GM21737 (cell line): ENCODE data around the gene SLC35F3.

Source experiments
- ATAC-seq: cut with Tn5 transposase; IDR thresholded peaks from one replicate; pipeline ENCODE4 v1.9.1; 2021; ENCODE audit warnings: mild to moderate bottlenecking, moderate library complexity; ENCODE audit not compliant: unreplicated experiment

The SLC35F3 gene

DNA sequence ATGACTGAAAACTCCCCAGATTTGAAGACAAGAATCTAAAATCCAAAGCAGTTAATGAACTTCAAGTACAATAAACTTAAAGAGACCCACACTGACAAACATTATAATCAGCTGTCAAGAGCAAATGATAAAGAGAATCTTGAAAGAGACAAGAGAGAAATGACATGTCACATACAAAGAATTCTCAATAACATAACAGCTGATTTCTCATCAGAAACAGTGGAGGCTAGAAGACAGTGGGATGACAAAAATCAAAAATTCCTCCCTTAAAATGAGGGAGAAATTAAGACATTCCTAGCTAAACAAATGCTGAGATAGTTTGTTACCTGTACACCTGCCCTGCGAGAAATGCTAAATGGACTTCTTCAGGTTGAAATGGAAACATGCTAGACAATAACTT is 432.8 kb downstream of the SLC35F3 start:
- no peak for ATAC-seq

- no peak for ATAC-seq
These were observed 436.1 kb downstream of the SLC35F3 start for GRCh38 chr1:234340528-234340927.

DNA sequence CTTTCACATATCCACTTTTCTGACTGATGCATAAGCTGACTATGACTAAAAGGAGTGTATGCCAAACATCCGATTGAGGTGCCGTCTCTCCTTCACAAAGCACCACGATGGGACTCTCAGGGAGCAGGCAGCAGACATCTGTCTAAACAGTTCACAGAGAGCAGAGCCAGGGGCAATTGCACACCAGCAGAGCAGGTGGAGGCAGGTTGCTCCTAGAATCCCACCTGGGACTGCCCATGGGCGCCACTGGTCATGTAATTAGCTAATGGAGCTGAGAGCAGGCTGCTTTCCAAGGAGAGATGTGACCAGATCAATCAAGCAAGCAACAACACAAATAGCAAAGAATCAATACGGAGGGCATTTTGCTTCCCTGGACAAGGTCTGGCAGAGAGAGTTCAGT is 438.3 kb downstream of the SLC35F3 start:
- ATAC-seq: no peak

- ATAC-seq: no peak
These were observed 440.8 kb downstream of the SLC35F3 start for GRCh38 chr1:234345237-234345636.

DNA sequence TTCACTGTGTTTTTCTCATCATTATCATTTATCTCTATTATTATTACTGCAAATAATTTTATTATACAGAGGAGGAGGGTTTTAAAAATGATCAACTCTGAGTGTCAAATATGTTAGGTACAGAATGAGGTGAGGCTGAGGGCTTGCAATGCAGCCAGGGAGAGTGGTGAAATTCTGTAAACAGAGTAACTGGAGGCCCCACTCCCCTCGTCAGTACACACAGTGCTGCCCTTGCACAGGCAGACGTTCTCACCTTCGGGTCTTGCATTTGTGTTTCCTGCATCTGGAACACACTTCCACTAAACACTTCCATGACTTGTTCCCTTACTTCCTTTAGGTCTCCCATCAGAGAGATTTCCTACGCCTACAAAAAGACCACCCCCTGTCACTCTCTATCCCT is 444.5 kb downstream of the SLC35F3 start:
- ATAC-seq: no peak

DNA sequence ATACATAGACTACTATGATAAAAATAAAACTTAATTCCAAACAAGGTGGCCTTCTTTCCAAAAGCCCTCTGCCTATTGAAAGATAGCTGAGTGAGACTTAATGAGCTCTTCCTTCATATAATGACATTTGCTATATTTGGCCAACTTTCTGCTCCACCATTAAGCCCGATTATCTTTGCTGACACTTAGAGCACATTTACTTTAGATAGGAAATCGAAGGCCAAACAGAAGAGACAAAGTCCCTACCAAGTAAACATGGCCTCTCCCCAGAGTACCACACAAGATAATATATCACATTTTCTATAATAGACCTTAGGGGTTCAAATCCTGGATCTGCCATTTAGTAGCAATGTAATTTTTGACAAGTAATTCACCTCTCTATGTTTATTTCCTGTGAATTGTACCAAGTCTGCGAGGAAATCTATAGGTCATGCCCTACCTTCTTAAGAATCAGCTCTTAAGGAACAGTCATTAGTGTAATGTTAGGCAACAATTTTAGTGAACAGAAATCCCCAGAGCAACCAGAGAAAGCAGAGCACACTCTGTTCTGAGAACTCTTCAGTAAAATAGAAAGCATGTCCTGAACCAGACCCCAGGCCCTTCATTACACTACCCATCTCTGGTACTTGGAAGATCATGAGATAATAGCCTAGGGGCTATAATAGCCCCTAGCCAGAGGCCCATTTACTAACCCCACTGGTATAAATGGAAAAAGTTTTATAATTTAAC is 451.5 kb downstream of the SLC35F3 start:
- ATAC-seq: no peak

- peak; percentile 53 for ATAC-seq
These were observed 452.3 kb downstream of the SLC35F3 start for GRCh38 chr1:234356615-234357269.

DNA sequence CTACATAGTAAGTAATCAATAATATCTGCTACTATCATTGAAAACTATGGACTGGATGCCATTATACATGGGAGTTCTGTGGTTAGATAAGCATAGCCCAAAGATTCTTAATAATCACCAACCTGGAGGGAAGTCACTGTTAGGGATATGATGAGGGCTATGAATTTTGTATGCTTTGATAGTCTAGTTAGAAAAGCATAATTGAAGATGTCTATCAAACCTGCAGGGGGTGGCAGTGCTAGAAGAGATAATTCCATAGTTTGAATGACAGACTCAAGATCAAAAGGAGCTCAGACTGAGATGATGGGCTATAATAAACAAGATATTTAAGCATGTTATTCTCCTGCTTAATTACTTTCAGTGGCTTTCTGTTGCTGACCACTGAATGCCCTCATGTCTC is 453.4 kb downstream of the SLC35F3 start:
- no peak for ATAC-seq

GRCh38 chr1:234361102-234361603 is 456.7 kb downstream of the SLC35F3 start:
- ATAC-seq: no peak

- ATAC-seq: no peak
These were observed 458.1 kb downstream of the SLC35F3 start for GRCh38 chr1:234362558-234362957.

- no peak for ATAC-seq
These were observed 464.0 kb downstream of the SLC35F3 start for GRCh38 chr1:234368320-234369032.

- ATAC-seq: no peak
These were observed 464.6 kb downstream of the SLC35F3 start for GRCh38 chr1:234369033-234369430.

- no peak for ATAC-seq
These were observed 465.3 kb downstream of the SLC35F3 start for GRCh38 chr1:234369784-234370183.

GRCh38 chr1:234371414-234371813 is 466.9 kb downstream of the SLC35F3 start:
- ATAC-seq: no peak

DNA sequence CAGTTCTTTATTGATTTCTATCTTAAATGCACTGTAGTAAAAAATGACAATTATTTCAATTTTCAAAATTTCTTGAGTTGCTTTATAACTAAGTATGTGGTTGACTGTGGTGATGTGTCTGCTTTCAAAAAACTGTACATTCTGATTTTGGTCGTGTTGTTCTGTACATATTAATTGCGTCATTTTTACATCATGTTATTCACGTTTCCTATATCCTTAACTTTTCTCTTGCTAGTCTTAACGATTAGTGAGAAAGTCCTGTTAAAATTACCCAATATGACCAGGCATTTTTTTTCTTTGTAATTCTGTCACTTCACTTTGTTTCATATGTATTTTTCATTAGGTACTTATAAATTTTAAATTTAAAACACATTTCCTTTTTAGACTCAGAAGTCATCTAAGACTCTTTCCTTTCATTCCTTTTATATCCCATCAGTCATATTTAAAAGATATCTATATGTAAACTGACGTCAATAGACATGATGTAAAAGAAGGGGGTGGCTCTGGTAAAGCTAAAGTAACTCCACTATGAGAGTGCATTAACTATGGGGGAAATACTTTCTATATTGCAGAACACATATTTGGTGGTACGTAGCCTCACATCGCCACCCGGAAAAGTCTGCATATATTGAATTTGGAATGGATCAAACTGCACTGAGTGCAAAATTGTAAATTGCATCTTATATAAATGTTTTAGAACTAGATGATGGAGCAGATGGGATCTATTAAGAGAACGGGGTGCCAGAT is 467.7 kb downstream of the SLC35F3 start:
- no peak for ATAC-seq

- peak; percentile 90 for ATAC-seq
These were observed 468.8 kb downstream of the SLC35F3 start, which contains the start of gene COA6 for GRCh38 chr1:234373064-234373958. COA6 (plus strand) TSS chr1:234373456; CDS start chr1:234373467, 11 bp downstream.

- ATAC-seq: no peak
These were observed 469.4 kb downstream of the SLC35F3 start for GRCh38 chr1:234373959-234374254.
